22Rv1 (cell line): ENCODE results near the gene SDK1.

ENCODE experiments used
- ZFX ChIP-seq: fragments of 450-650 bp; IDR thresholded peaks from 2 replicates; pipeline ENCODE4 v1.6.1; 2017; ENCODE audit warnings: antibody characterized with exemption, borderline replicate concordance
- TF ChIP-seq, protein P1 (sequence below): fragments of 450-650 bp; IDR thresholded peaks from 2 replicates; pipeline ENCODE4 v1.5.1; 2017; ENCODE audit warnings: mild to moderate bottlenecking

DNA sequence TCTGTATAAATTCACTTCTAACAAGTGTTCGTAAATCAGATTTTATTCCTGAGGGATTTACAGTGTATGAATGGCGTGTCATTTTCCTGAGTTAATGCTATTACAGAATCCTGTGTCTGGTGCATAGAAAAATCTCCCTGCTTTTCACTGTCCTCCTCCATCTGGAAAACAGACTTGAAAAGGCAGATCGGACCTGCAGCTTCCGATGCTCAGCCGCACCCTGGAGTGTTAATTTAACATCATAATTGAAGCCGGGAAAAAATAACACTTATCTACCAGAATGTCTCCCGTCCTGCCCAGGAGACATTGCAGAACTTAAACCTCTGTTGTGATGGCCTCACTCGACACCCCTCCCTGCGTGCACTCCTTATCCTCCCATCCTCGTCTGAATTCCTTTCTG lies 939.0 kb downstream of the SDK1 start:
- TF ChIP-seq, protein P1, sequence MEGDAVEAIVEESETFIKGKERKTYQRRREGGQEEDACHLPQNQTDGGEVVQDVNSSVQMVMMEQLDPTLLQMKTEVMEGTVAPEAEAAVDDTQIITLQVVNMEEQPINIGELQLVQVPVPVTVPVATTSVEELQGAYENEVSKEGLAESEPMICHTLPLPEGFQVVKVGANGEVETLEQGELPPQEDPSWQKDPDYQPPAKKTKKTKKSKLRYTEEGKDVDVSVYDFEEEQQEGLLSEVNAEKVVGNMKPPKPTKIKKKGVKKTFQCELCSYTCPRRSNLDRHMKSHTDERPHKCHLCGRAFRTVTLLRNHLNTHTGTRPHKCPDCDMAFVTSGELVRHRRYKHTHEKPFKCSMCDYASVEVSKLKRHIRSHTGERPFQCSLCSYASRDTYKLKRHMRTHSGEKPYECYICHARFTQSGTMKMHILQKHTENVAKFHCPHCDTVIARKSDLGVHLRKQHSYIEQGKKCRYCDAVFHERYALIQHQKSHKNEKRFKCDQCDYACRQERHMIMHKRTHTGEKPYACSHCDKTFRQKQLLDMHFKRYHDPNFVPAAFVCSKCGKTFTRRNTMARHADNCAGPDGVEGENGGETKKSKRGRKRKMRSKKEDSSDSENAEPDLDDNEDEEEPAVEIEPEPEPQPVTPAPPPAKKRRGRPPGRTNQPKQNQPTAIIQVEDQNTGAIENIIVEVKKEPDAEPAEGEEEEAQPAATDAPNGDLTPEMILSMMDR = no peak
- no peak for TF ChIP-seq ZFX
